Hepatocyte (in vitro differentiated cells): ENCODE data around the gene C5orf24.

ENCODE experiments used
- CTCF ChIP-seq: fragments of 200-600 bp; sonication (generic); IDR thresholded peaks from 2 replicates; pipeline ENCODE4 v1.5.1; 2016; ENCODE audit warnings: antibody characterized with exemption, mild to moderate bottlenecking; ENCODE audit not compliant: poor library complexity
- EZH2 ChIP-seq: fragments of 200-600 bp; sonication (generic); IDR thresholded peaks from 2 replicates; pipeline ENCODE4 v1.6.1; 2016; ENCODE audit warnings: antibody characterized with exemption, mild to moderate bottlenecking, borderline replicate concordance
- EZH2phosphoT487 ChIP-seq: fragments of 200-600 bp; sonication (generic); IDR thresholded peaks from one replicate; pipeline ENCODE4 v1.6.1; 2018; ENCODE audit warnings: antibody characterized with exemption, mild to moderate bottlenecking, low read depth, moderate library complexity; ENCODE audit not compliant: unreplicated experiment, severe bottlenecking

GRCh38 chr5:134798468-134798867 lies 47.3 kb upstream of the C5orf24 start:
- TF ChIP-seq CTCF: no peak
- TF ChIP-seq EZH2phosphoT487: no peak
- no peak for TF ChIP-seq EZH2
